GM23338 (cell line): ENCODE measurements around the gene MRGPRE. TPM values are rescaled to one million over a fixed set of nuclear protein-coding genes. Genes with fewer than 3 reads are reported as not detected.

Experiments
- ATAC-seq: fragments of 200-7000 bp; cut with Tn5 transposase; 3 replicates; pipeline ENCODE4 v1.9.1; 2020
- DNase-seq: peaks from one replicate; pipeline ENCODE4 v3.0.0-alpha.2; 2015; ENCODE audit warnings: low spot score
- H2AFZ ChIP-seq: fragments of 200-600 bp; sonication (generic); 2 replicates; pipeline ENCODE4 v1.8.0; 2016; ENCODE audit warnings: antibody characterized with exemption, mild to moderate bottlenecking, moderate library complexity
- H3F3A ChIP-seq: fragments of 200-600 bp; sonication (generic); replicated peaks from 2 replicates; pipeline ENCODE4 v1.8.0; 2017; ENCODE audit warnings: antibody characterized with exemption, mixed run types, low read depth
- H3K27ac ChIP-seq: fragments of 200-600 bp; sonication (generic); 2 replicates; pipeline ENCODE4 v1.6.1; 2016; ENCODE audit warnings: low read depth
- H3K27me3 ChIP-seq: fragments of 200-600 bp; sonication (generic); 2 replicates; pipeline ENCODE4 v1.8.0; 2016; ENCODE audit warnings: mild to moderate bottlenecking, mixed run types, moderate library complexity; ENCODE audit not compliant: insufficient read depth
- H3K36me3 ChIP-seq: fragments of 200-600 bp; sonication (generic); 2 replicates; pipeline ENCODE4 v1.8.0; 2016; ENCODE audit warnings: mild to moderate bottlenecking; ENCODE audit not compliant: insufficient read depth
- H3K4me1 ChIP-seq: fragments of 200-600 bp; sonication (generic); 2 replicates; pipeline ENCODE4 v1.8.0; 2016; ENCODE audit warnings: mild to moderate bottlenecking, moderate library complexity; ENCODE audit not compliant: insufficient read depth
- H3K4me2 ChIP-seq: fragments of 200-600 bp; sonication (generic); 2 replicates; pipeline ENCODE4 v1.7.1; 2017; ENCODE audit warnings: mixed run types
- H3K4me3 ChIP-seq: fragments of 200-600 bp; sonication (generic); 2 replicates; pipeline ENCODE4 v1.6.1; 2016; ENCODE audit warnings: mixed run types
- H3K79me2 ChIP-seq: fragments of 200-600 bp; sonication (generic); replicated peaks from 2 replicates; pipeline ENCODE4 v1.8.0; 2017; ENCODE audit warnings: mild to moderate bottlenecking; ENCODE audit not compliant: insufficient read depth
- H3K9me2 ChIP-seq: fragments of 200-600 bp; sonication (generic); 2 replicates; pipeline ENCODE4 v1.8.0; 2017; ENCODE audit not compliant: insufficient read depth
- H4K20me1 ChIP-seq: fragments of 200-600 bp; sonication (generic); replicated peaks from 2 replicates; pipeline ENCODE4 v1.8.0; 2017; ENCODE audit warnings: mild to moderate bottlenecking; ENCODE audit not compliant: insufficient read depth
- H3K27ac Mint-ChIP-seq: 2 replicates; pipeline ENCODE4 v1.8.0; 2020; ENCODE audit warnings: inconsistent platforms, mild to moderate bottlenecking, moderate library complexity, mixed read lengths
- H3K27me3 Mint-ChIP-seq: 3 replicates; pipeline ENCODE4 v1.8.0; 2022; ENCODE audit warnings: low read depth, mild to moderate bottlenecking, moderate library complexity, mixed read lengths, inconsistent platforms; ENCODE audit not compliant: insufficient read depth, poor library complexity
- H3K36me3 Mint-ChIP-seq: 3 replicates; pipeline ENCODE4 v1.8.0; 2021; ENCODE audit warnings: low read depth, mild to moderate bottlenecking, inconsistent platforms, moderate library complexity, mixed read lengths
- H3K4me1 Mint-ChIP-seq: 3 replicates; pipeline ENCODE4 v1.8.0; 2020; ENCODE audit warnings: mild to moderate bottlenecking, inconsistent platforms, mixed read lengths
- H3K4me3 Mint-ChIP-seq: 3 replicates; pipeline ENCODE4 v1.8.0; 2021; ENCODE audit warnings: moderate library complexity, mild to moderate bottlenecking, inconsistent platforms, mixed read lengths
- H3K9me3 Mint-ChIP-seq: 3 replicates; pipeline ENCODE4 v1.8.0; 2020; ENCODE audit warnings: moderate library complexity, mild to moderate bottlenecking, inconsistent platforms, mixed read lengths
- CREB1 ChIP-seq: fragments of 250-450 bp; sonication (Bioruptor Pico); IDR thresholded peaks from 2 replicates; pipeline ENCODE4 v1.5.0; 2020; ENCODE audit warnings: low read depth, mild to moderate bottlenecking, moderate library complexity
- ETS1 ChIP-seq: IDR thresholded peaks from 2 replicates; pipeline ENCODE4 v1.6.1; 2016; ENCODE audit warnings: antibody characterized with exemption
- EZH2 ChIP-seq: fragments of 200-600 bp; sonication (generic); IDR thresholded peaks from one replicate; pipeline ENCODE4 v1.8.0; 2017; ENCODE audit warnings: antibody characterized with exemption, mild to moderate bottlenecking, low read depth; ENCODE audit not compliant: unreplicated experiment
- EZH2phosphoT487 ChIP-seq: fragments of 200-600 bp; sonication (generic); IDR thresholded peaks from one replicate; pipeline ENCODE4 v1.8.1; 2018; ENCODE audit warnings: antibody characterized with exemption; ENCODE audit not compliant: unreplicated experiment
- NANOG ChIP-seq: IDR thresholded peaks from 2 replicates; pipeline ENCODE4 v1.6.1; 2016; ENCODE audit warnings: antibody characterized with exemption, borderline replicate concordance
- STAT1 ChIP-seq: IDR thresholded peaks from one replicate; pipeline ENCODE4 v1.6.1; 2016; ENCODE audit warnings: antibody characterized with exemption; ENCODE audit not compliant: unreplicated experiment
- ZNF331 ChIP-seq: fragments of 250-450 bp; sonication (Bioruptor Pico); IDR thresholded peaks from 2 replicates; pipeline ENCODE4 v1.5.0; 2020; ENCODE audit warnings: low read depth, mild to moderate bottlenecking, moderate library complexity
- ZNF462 ChIP-seq: fragments of 250-450 bp; sonication (Bioruptor Pico); IDR thresholded peaks from 2 replicates; pipeline ENCODE4 v1.5.0; 2020; ENCODE audit warnings: mild to moderate bottlenecking, moderate library complexity
- polyA plus RNA-seq: library from polyadenylated mRNA; unstranded; fragments of >200 nt; fragmentation: Nextera tagmentation; extraction: Ambion mirVana; gene quantifications from 2 replicates; pipeline ENCODE4 v1.2.1, GENCODE V29; 2016
- total RNA-seq: library from RNA; depleted of rRNA; stranded (reverse); fragments of >200 nt; shearing (Covaris generic); gene quantifications from 2 replicates; pipeline ENCODE4 v1.2.3, GENCODE V29; 2014

The MRGPRE gene
- total and polyA plus RNA-seq, 2 experiments from 2014 or later: not detected

GRCh38 chr11:3219281-3219892, 12.8 kb downstream of the MRGPRE start:
- ATAC-seq (no peak), DNase-seq (no peak)
- H4K20me1 ChIP-seq: no peaks in the 10 kb centered on the region
- H3K4me3 ChIP-seq: no peak overlapping the region
- Mint-ChIP-seq H3K4me1 (peaks cover 30% of the 10 kb centered on the region; the same call in 2 of the 3 replicates), H3K27me3 (peaks cover 8% of the 10 kb centered on the region), H3K9me3 (no peaks in the 10 kb centered on the region), H3K27ac (no peak overlapping the region), H3K4me3 (no peak overlapping the region), H3K36me3 (no peaks in the 10 kb centered on the region)
- no peak overlapping the region for H3K4me2 ChIP-seq
- H3K79me2 ChIP-seq: no peaks in the 10 kb centered on the region
- no peaks in the 10 kb centered on the region for H3F3A ChIP-seq
- peaks cover 18% of the 10 kb centered on the region; the same call in 1 of the 2 replicates for H3K4me1 ChIP-seq
- no peaks in the 10 kb centered on the region for H3K27me3 ChIP-seq
- H3K27ac ChIP-seq: no peak overlapping the region
- no peaks in the 10 kb centered on the region; the same call in 1 of the 2 replicates for H3K9me2 ChIP-seq
- no peak overlapping the region for H2AFZ ChIP-seq
- no peak for TF ChIP-seq EZH2phosphoT487
- TF ChIP-seq STAT1: no peak
- H3K36me3 ChIP-seq: no peaks in the 10 kb centered on the region

GRCh38 chr11:3218483-3219280, 13.5 kb downstream of the MRGPRE start, which contains the start of gene MRGPRG:
TSS of gene MRGPRG (minus strand) at chr11:3218813. CDS start at chr11:3218813, 0 bp downstream.
- Histone ChIP-seq H3K36me3 (no peaks in the 10 kb centered on the region), H4K20me1 (no peaks in the 10 kb centered on the region), H3K79me2 (no peaks in the 10 kb centered on the region), H3K9me2 (no peaks in the 10 kb centered on the region; the same call in 1 of the 2 replicates), H3K27ac (no peak within 1 kb of the TSS), H3K4me3 (no peak within 1 kb of the TSS), H3K4me2 (no peak within 1 kb of the TSS), H3K4me1 (peaks cover 14% of the 10 kb centered on the region; the same call in 1 of the 2 replicates), H2AFZ (no peak within 1 kb of the TSS), H3K27me3 (no peaks in the 10 kb centered on the region), H3F3A (no peaks in the 10 kb centered on the region)
- Mint-ChIP-seq H3K27me3 (peaks cover 6% of the 10 kb centered on the region), H3K4me3 (no peak within 1 kb of the TSS), H3K9me3 (no peaks in the 10 kb centered on the region), H3K4me1 (peaks cover 29% of the 10 kb centered on the region; the same call in 2 of the 3 replicates), H3K36me3 (no peaks in the 10 kb centered on the region), H3K27ac (no peak within 1 kb of the TSS)
- DNase-seq (no peak), ATAC-seq (no peak)
- TF ChIP-seq ETS1: no peak
- no peak for TF ChIP-seq EZH2phosphoT487
- no peak for TF ChIP-seq ZNF462 (CRISPR knock-in tag)
- no peak for TF ChIP-seq EZH2
- no peak for TF ChIP-seq ZNF331 (CRISPR knock-in tag)
- no peak for TF ChIP-seq NANOG
- no peak for TF ChIP-seq CREB1 (CRISPR knock-in tag)
- no peak for TF ChIP-seq STAT1
